GM19463 (cell line): ENCODE measurements around the gene RNU2-63P.
"Not testable (repeated sequence)": the region's sequence is repeated elsewhere in the genome, so short reads cannot be mapped to it uniquely, and the experiment has no call there.

Source experiments
- ATAC-seq: cut with Tn5 transposase; IDR thresholded peaks from one replicate; pipeline ENCODE4 v1.9.1; 2021; ENCODE audit warnings: mild to moderate bottlenecking, moderate library complexity; ENCODE audit not compliant: unreplicated experiment

RNU2-63P gene

DNA sequence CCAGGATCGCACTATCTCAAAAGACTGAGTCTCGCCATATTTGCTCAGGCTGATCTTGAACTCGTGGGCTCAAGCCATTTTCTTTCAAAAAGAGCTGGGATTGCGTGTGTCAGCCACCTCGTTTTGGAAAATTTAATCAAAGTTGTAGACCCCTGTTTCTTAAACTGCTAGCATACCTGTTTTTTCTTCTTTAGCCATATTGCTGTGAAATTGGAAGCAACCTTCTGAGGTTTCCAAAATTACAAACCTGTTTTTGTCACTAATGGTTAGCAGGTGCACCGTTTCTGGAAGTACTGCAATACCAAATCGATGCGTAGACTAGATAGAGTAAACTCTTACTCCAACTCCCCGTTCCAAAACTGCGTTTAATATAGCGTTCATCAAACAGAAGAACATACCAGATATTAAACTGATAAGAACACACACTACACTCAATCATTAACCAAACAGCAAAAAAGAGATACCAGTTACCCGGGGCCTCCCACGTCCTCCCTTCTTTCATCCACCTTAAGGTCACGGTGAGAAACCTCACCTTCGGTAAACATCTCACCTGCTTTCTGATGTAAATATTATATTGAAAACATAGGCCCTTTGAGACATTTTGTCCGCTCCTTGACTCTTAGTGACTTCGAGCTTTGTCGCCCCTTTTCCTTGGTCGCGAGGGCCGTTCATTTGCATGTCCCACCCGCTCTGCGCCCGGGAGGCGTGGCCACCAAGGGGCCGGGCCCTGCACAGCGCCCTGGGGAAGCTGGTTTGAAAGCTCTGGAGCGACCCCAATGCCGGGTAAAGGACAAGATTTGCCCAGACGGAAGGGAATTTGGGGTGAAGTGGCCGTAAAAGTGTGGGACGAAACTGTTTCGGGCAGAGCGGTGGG, at the start of gene RNU2-63P:
RNU2-63P (minus strand) TSS at position 462 of the 874 bp plus-strand sequence.
- ATAC-seq, result peak; percentile 79

GRCh38 chr2:88061295-88061694, 44.9 kb upstream of the RNU2-63P start:
- no peak for ATAC-seq

DNA sequence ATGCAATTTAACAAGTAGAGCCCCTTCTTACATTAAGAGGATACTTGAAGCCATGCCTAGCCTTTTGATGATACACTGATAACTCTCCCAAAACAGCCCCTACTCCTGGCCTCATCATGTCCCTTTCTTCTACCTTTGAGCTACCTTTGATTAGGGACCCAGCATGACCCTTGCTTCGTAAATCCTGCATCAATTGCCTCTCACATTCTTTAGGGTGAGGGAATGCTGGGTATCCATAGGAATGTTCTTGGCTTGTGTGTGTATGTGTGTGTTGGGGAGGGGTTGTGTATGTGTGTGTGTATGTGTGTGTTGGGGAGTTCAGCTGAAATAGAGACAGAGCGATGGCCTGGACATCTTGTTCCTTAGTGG, 44.5 kb upstream of the RNU2-63P start:
- ATAC-seq, result no peak

DNA sequence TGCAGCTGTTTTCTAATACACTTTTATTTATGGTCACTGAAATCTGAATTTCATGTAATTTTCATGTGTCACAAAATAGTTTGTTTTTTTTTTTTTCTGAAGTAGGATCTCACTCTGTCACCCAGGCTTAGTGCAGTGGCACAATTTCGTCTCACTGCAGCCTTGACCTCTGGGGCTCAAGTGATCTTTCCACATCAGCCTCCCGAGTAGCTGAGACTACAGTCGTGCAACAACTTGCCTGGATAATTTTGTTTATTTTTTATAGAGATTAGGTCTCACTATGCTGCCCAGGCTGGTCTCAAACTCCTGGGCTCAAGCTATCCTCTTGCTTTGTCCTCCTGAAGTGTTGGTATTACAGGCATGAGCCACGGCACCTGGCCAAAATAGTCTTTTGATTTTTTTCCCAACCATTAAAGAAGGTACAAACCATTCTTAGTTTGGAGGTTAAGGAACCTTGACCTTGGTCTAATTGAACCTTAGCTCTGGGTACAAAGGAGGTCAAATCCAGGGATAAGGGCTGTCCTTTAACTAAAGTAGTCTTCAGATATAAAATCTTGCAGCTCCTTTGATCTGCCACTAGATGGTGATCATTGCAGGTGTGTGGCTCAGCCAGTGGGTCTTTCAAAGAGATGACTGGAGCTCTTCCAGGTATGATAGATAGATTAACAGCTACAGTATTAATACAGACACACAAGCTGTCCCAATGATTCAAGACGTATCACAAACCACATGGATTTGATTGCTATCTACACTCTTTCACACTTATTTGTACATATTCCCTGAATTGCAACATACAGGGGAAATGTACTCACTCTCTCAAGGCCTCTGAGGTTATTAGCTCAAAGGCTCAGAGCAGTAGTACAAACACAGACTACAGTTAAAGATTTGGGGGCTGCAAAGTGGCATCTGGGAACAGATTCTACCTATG, 43.9 kb upstream of the RNU2-63P start:
- ATAC-seq, result peak; percentile 31

DNA sequence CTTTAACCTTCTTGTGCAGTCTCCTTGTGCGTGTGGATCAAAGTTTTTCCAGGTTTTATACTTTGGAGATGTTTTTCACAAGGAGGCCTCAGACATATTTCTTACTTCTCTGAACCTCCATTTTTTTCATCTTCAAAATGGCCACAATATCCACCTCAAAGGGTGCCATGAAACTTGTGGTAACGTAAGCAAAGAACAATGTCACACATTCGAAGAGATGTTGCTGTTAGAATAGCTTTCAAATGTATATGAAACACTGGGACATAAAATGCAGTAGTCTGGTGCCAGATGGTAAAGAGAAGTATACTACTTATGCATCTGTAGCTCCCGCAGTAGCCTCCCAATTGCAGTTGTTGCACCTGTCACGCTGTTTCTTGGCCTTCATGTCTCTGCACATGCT, 41.8 kb upstream of the RNU2-63P start:
- no peak for ATAC-seq

- ATAC-seq, result no peak
These were observed 41.1 kb upstream of the RNU2-63P start for GRCh38 chr2:88057437-88057844.

- peak; percentile 89 for ATAC-seq
These were observed 39.2 kb upstream of the RNU2-63P start, which contains the start of gene KRCC1 for GRCh38 chr2:88055371-88056128. KRCC1 (minus strand) TSS chr2:88055783; CDS start chr2:88028563, 27,220 bp downstream.

GRCh38 chr2:88054782-88055370, 38.5 kb upstream of the RNU2-63P start:
- ATAC-seq, result no peak

DNA sequence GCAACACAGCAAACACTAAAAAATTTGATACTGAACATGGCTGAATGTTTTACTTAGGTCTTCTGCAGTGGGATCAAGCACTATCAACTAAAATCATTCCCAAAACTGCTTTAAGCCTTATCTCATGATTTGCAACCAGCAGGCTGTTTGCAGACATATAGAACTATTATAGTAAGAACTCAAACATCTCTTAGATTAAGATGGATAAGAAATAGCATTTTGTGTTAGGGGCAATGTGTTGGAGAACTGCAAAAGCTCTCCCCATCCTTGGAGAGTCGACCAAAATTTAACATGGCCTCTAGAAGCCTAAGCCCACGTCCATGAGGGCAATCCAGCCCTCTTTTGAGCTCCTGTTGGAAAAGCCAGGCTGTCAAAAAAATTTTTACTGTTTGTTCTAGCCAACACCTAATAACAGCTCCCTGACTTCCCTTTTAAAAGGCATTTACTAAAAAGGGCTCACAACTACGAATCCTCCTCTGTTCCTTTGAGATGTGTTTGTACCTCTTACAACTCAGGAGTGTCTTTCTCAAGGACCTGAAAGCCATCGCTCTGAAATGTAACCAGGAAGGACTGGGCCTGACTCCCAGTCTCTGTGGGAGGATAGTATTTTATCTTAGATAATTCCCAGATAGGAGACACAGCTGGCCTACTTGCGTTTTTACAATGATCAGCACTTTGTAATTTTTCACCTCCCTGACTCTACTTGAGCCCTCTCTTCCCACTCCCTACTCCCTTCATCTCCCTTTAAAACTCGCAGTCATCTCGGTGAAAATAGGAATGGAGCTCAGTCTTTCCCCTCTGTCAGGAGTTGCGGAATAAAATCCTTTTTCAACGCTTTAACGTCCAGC, 37.8 kb upstream of the RNU2-63P start:
- ATAC-seq, result no peak

DNA sequence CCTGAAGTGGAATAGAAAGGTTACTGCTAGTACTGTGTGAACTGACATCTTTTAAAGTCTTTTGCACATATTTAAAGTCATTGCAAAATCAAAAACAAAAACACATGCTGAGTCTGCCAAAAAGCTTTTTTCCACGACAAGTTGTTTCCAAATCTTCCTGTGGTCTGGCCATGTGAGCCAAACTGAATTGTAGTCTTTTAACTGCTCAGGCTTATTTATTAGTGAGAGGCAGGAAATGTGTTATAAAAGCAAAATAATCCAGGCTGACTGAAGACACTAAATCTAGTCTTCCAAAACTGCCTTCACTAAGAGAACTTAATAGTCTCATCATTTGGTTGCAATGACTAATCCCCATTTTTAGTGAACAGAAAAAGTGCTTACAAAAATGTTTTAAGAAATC, 36.9 kb upstream of the RNU2-63P start:
- ATAC-seq, result no peak

- no peak for ATAC-seq
These were observed 35.4 kb upstream of the RNU2-63P start for GRCh38 chr2:88051792-88052191.

DNA sequence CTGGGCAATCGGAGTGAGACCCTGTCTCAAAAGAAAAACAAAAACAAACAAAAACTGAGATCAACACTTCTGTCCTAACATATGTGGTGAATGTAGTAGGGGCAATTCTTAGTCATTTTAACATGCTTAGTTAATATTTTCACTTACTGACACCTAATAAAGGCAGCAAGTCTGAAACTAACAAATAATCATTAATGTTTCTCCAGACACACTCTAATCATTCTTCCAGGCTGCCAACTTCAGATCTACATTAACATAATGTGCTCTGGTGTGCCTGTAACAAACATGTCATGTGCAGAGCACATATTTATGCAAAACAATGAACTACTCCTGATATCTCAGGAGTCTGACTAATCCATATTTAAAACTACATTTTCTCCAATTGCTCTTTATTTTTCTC, 33.3 kb upstream of the RNU2-63P start:
- peak; percentile 54 for ATAC-seq

DNA sequence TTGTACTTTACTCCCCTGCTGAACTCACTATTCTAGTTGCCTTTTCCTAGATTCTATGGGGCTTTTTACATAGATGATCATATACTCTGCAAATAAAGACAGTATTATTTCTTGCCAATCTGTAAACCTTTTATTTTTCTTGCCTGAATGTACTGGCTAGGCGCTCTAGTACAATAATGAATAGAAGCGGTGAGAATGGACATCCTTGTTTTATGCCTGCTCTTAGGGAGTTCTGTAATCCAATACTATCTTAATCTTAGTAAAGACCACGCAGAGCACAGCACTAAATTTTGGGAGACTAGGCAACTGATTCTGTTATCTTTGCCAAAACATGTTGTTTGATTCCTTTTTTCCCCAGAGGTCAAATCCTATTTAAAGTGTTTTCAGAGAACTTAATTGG, 32.2 kb upstream of the RNU2-63P start:
- no peak for ATAC-seq

GRCh38 chr2:88045561-88045960, 29.2 kb upstream of the RNU2-63P start:
- not testable (repeated sequence) for ATAC-seq

- no peak for ATAC-seq
These were observed 26.1 kb upstream of the RNU2-63P start for GRCh38 chr2:88042476-88042875.

DNA sequence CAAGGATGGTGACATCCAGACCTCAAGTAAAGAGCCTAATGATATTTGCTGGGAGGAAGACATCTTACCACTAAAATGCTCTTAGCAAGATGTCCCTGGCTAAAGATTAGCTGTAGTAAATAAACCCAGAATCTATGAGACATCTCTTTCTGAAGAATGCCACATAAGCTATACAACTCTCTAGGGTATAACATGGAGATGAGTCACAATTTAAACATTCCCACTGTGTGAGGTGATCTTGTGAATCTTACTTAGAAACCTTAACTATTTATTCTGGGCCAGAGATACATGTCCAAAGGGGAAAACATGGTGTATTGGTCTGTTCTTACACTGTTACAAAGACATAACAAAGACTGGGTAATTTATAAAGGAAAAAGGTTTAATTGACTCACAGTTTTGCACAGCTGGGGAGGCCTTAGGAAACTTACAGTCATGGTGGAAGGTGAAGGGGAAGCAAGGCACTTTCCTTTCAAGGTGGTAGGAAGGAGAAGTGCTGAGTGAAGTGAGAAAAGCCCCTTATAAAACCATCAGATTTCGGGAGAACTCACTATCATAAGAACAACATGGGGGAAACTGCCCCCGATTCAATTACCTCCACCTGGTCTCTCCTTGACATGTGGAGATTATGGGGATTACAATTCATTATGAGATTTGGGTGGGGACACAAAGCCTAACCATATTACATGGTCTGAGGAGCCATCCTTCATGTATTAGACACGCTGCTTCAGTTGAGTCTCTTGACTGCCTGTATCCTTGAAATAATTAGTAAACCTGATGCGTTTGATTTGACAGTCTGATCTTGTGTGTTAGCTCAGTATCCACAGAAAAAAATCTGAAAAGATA, 22.1 kb upstream of the RNU2-63P start:
- no peak for ATAC-seq

DNA sequence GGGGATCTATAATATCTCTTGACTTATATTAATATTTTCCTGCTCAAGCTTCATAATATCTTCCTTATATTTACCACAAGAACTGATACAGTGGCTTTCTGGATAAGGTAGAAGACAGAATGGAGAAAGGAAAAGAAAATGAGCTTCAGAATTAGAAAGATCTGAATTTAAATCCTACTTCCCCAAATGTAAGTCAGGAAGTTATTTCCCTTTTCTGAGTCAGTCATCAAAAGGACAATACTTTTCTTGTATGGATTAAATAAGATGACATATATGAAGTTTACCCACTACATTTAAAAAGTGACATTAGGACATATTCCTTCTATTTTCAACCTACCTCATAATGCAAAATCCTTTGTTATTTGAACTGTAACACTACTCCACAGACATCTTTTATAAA, 20.3 kb upstream of the RNU2-63P start:
- ATAC-seq, result no peak

DNA sequence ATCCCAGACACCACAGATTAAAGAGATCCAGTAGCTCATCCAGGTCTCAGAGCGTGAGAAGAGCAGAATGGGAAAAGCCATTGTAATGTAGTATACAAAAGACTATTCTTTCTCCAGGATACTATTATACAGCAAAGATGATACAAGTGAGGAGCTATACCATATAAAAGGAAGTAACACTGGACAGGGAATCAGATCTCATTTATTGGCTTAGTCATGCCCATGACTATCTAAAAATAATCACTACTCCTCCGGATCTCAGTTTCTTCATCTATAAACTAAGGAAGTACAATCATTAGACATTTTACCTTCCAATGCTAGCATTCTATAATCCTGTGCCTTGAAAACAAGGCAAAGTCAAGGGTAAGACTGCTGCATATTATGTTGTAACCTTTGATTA, 19.8 kb upstream of the RNU2-63P start:
- ATAC-seq, result no peak
